Transverse colon (tissue), 4 donors: ENCODE results near the gene DPYSL5. TPM values are rescaled to one million over a fixed set of nuclear protein-coding genes. Genes with fewer than 3 reads are reported as not detected.

Experiments
- DNase-seq: peaks from one replicate; pipeline ENCODE4 v3.0.0-alpha.2; 2019
- H3K27ac ChIP-seq, 4 donors: fragments of 200-600 bp; sonication (generic); 2 replicates each; pipeline ENCODE4 v1.5.1; 2016 to 2018; ENCODE audit warnings: inconsistent platforms in 4 of 4
- H3K27me3 ChIP-seq: fragments of 200-600 bp; sonication (generic); 2 replicates; pipeline ENCODE4 v1.5.1; 2017; ENCODE audit warnings: inconsistent platforms
- H3K36me3 ChIP-seq, 4 donors: fragments of 200-600 bp; sonication (generic); 2 replicates each; pipeline ENCODE4 v1.5.1; 2017 to 2019; ENCODE audit warnings: inconsistent platforms in 4 of 4
- H3K4me1 ChIP-seq, 4 donors: fragments of 200-600 bp; sonication (generic); 2 replicates each; pipeline ENCODE4 v1.5.1; 2017 to 2020; ENCODE audit warnings: inconsistent platforms in 4 of 4
- H3K4me3 ChIP-seq, 4 donors: fragments of 200-600 bp; sonication (generic); 1 replicate in 1 of 4; 2 replicates in 3 of 4; pipeline versions ENCODE4 v1.5.1 to v1.6.1; 2017 to 2019; ENCODE audit warnings: inconsistent platforms in 4 of 4
- H3K9me3 ChIP-seq, 2 donors: fragments of 200-600 bp; sonication (generic); 2 replicates each; pipeline ENCODE4 v1.5.1; 2017 to 2019; ENCODE audit warnings: inconsistent platforms in 2 of 2
- EP300 ChIP-seq: sonication (generic); formaldehyde crosslinking; IDR thresholded peaks from one replicate; pipeline ENCODE4 v1.6.1; 2017; ENCODE audit warnings: antibody characterized with exemption, low read depth
- POLR2A ChIP-seq: fragments of 450-650 bp; IDR thresholded peaks from one replicate; pipeline ENCODE4 v1.6.1; 2016; ENCODE audit warnings: antibody characterized with exemption, mild to moderate bottlenecking, moderate library complexity
- POLR2AphosphoS5 ChIP-seq, 3 donors: sonication (generic); formaldehyde crosslinking; IDR thresholded peaks; one replicate each; pipeline ENCODE4 v1.6.1; 2016; ENCODE audit warnings: antibody characterized with exemption in 3 of 3
- WGBS, 2 donors: methylation state at CpG; one replicate each; pipeline ENCODE4 v1.1.5; 2018; ENCODE audit warnings: low coverage in 1 of 2; 5-methylcytosine and 5-hydroxymethylcytosine counted together
- in situ Hi-C, 4 donors: fragments of 200-750 bp; cut with MboI; loops; one replicate each; pipeline versions ENCODE4 v1.15.0 to v1.15.1; 2017; ENCODE audit warnings: low sequenced_read_pairs in 3 of 4, low pct_ligation_motif_present in 1 of 4, low pct_unique_long_range_greater_than_20kb in 1 of 4
- intact Hi-C: fragments of 100-400 bp; cut with DNase I; formaldehyde crosslinking; loops from one replicate; pipeline ENCODE4 v1.15.1; 2023; ENCODE audit warnings: low total_unique reads
- total RNA-seq, 4 donors: library from RNA; depleted of rRNA; stranded (reverse); fragments of >200 nt; gene quantifications; one replicate each; pipeline ENCODE4 v1.1.0, GENCODE V29; 2016
- TF ChIP-seq, protein P1 (sequence below), 5 experiments: fragments of 200-600 bp in 3 of 5; fragments of 450-650 bp in 2 of 5; sonication (generic) in 3 of 5; IDR thresholded peaks; 1 replicate in 2 of 5; 2 replicates in 3 of 5; pipeline ENCODE4 v1.5.1; 2016 to 2017; ENCODE audit warnings: antibody characterized with exemption in 5 of 5, inconsistent platforms in 3 of 5, mild to moderate bottlenecking in 2 of 5, moderate library complexity in 1 of 5

DPYSL5 gene
- total RNA-seq, 4 donors from 2014 or later: 0.32 TPM; not detected in 3

DNA sequence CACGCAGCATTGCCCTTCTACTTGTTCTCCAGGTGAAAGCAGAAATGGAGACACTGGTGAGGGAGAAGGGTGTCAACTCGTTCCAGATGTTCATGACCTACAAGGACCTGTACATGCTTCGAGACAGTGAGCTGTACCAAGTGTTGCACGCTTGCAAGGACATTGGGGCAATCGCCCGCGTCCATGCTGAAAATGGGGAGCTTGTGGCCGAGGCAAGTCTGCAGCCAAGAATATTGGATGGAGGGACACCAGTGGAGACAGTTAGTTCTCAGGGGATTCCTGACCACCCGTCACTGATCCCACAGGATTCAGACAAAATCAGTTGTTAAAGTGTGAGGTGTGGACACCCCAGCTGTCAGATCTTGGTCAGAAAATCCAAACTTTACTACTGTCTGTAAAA is 79.3 kb downstream of the DPYSL5 start:
- 85% methylated on average over 9 of the region's 9 CpGs; no CpG with 5 or more reads in 1 of the 2 donors for WGBS, 2 donors
- H3K9me3 ChIP-seq: no peaks in the 10 kb centered on the region
- no peaks in the 10 kb centered on the region for H3K4me1 ChIP-seq
- no peak for DNase-seq
- no peaks in the 10 kb centered on the region for H3K36me3 ChIP-seq
- TF ChIP-seq POLR2AphosphoS5 (IDR thresholded peaks at IDR 0.05) (no peak), EP300 (no peak), POLR2A (no peak)
- TF ChIP-seq, protein P1, sequence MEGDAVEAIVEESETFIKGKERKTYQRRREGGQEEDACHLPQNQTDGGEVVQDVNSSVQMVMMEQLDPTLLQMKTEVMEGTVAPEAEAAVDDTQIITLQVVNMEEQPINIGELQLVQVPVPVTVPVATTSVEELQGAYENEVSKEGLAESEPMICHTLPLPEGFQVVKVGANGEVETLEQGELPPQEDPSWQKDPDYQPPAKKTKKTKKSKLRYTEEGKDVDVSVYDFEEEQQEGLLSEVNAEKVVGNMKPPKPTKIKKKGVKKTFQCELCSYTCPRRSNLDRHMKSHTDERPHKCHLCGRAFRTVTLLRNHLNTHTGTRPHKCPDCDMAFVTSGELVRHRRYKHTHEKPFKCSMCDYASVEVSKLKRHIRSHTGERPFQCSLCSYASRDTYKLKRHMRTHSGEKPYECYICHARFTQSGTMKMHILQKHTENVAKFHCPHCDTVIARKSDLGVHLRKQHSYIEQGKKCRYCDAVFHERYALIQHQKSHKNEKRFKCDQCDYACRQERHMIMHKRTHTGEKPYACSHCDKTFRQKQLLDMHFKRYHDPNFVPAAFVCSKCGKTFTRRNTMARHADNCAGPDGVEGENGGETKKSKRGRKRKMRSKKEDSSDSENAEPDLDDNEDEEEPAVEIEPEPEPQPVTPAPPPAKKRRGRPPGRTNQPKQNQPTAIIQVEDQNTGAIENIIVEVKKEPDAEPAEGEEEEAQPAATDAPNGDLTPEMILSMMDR (IDR thresholded peaks at IDR 0.05): no peak
- H3K27ac ChIP-seq: no peak overlapping the region
- in situ Hi-C loops: loop anchor here in 1 of 4 donors (10.0 kb wide), 1 partner anchor 82 kb away; the partner anchor contains the start of gene DPYSL5
- intact Hi-C loops: no loop called here
- peaks cover 14% of the 10 kb centered on the region for H3K27me3 ChIP-seq
- no peak overlapping the region for H3K4me3 ChIP-seq

DNA sequence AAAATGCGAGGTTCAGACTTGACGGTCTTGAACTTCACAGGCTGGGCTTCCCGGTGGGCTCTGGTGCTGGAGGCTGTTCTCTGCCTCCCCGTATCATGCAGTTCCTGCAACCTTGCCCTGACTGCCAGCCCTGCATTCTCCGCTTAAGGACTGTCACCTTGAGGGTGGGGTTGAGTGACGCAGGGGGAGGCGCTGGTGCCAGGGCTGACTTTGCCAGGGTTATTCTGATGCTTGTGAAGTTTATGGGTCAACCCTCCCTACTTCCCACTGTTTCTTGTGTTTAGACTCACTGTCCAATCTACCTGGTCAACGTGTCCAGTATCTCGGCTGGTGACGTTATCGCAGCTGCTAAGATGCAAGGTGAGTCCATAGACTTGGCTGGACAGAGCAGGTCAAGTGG is 85.0 kb downstream of the DPYSL5 start:
- Histone ChIP-seq H3K9me3 (no peaks in the 10 kb centered on the region), H3K36me3 (no peaks in the 10 kb centered on the region), H3K27ac (no peak overlapping the region), H3K4me1 (no peaks in the 10 kb centered on the region), H3K4me3 (no peak overlapping the region), H3K27me3 (peaks cover 4% of the 10 kb centered on the region)
- no peak for TF ChIP-seq EP300
- TF ChIP-seq, protein P1 (IDR thresholded peaks at IDR 0.05): no peak
- TF ChIP-seq POLR2A: no peak
- no peak for TF ChIP-seq POLR2AphosphoS5 (IDR thresholded peaks at IDR 0.05)
- intact Hi-C loops: no loop called here
- WGBS, 2 donors: 60 to 75% methylated on average over 7 to 11 of the region's 11 CpGs
- DNase-seq: no peak
- in situ Hi-C loops: no loop called here

- Histone ChIP-seq H3K4me3 (no peak overlapping the region), H3K27ac (no peak overlapping the region), H3K9me3 (no peaks in the 10 kb centered on the region), H3K4me1 (no peaks in the 10 kb centered on the region), H3K36me3 (no peaks in the 10 kb centered on the region), H3K27me3 (peaks cover 4% of the 10 kb centered on the region)
- TF ChIP-seq POLR2AphosphoS5 (IDR thresholded peaks at IDR 0.05) (no peak), EP300 (no peak), POLR2A (no peak)
- TF ChIP-seq, protein P1 (IDR thresholded peaks at IDR 0.05): no peak
- in situ Hi-C loops: no loop called here
- intact Hi-C loops: no loop called here
- no peak for DNase-seq
- 63 to 81% methylated on average over 4 to 16 of the region's 16 CpGs for WGBS, 2 donors
Measured at GRCh38 chr2:26933431-26934334, 85.8 kb downstream of the DPYSL5 start.

DNA sequence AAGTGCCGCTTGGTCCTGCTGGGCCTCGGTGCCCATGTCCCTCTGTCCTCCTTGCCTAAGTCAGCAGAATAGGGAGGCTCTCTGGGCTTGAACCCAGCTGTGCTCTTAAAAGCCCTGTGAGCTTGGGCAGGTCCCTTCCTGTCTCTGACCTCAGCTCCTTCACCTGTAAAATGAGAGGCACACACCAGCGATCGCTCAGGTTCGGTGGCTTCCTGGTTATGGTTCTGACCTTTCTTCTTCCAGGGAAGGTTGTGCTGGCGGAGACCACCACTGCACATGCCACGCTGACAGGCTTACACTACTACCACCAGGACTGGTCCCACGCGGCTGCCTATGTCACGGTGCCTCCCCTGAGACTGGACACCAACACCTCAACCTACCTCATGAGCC is 86.4 kb downstream of the DPYSL5 start:
- no peak for DNase-seq
- Histone ChIP-seq H3K4me3 (no peak overlapping the region), H3K27me3 (peaks cover 4% of the 10 kb centered on the region), H3K4me1 (no peaks in the 10 kb centered on the region), H3K9me3 (no peaks in the 10 kb centered on the region), H3K36me3 (no peaks in the 10 kb centered on the region), H3K27ac (no peak overlapping the region)
- TF ChIP-seq, protein P1 (IDR thresholded peaks at IDR 0.05): no peak
- TF ChIP-seq POLR2A: no peak
- TF ChIP-seq POLR2AphosphoS5 (IDR thresholded peaks at IDR 0.05): no peak
- TF ChIP-seq EP300: no peak
- in situ Hi-C loops: no loop called here
- WGBS, 2 donors: 96% methylated on average over 10 of the region's 10 CpGs; no CpG with 5 or more reads in 1 of the 2 donors
- intact Hi-C loops: no loop called here
